BLaER1 treated with 17β-estradiol and CSF1 and Interleukin-3, amounts not matched to agents 10 nM and 100 nM (cell line): ENCODE results near the gene RGL1.
A peak's percentile ranks its signal among the peaks of the same experiment; 100 is the strongest.

Experiments used
- H3K27ac ChIP-seq, 11 experiments: shearing (Covaris generic); formaldehyde crosslinking; 2 replicates each; pipeline ENCODE4 v1.8.1; 2022
- H3K27me3 ChIP-seq, 11 experiments: shearing (Covaris generic); formaldehyde crosslinking; 2 replicates each; pipeline ENCODE4 v1.8.1; 2022
- H3K36me3 ChIP-seq, 11 experiments: shearing (Covaris generic); formaldehyde crosslinking; 2 replicates each; pipeline ENCODE4 v1.8.1; 2022
- H3K4me1 ChIP-seq, 10 experiments: shearing (Covaris generic); formaldehyde crosslinking; 2 replicates each; pipeline ENCODE4 v1.8.1; 2022
- H3K4me2 ChIP-seq, 11 experiments: shearing (Covaris generic); formaldehyde crosslinking; 2 replicates each; pipeline ENCODE4 v1.8.1; 2022
- H3K4me3 ChIP-seq, 10 experiments: shearing (Covaris generic); formaldehyde crosslinking; 2 replicates each; pipeline ENCODE4 v1.8.1; 2022
- H3K9ac ChIP-seq, 11 experiments: shearing (Covaris generic); formaldehyde crosslinking; 2 replicates each; pipeline ENCODE4 v1.8.1; 2022
- H3K9me3 ChIP-seq, 11 experiments: shearing (Covaris generic); formaldehyde crosslinking; replicated peaks in 1 of 11; 2 replicates each; pipeline ENCODE4 v1.8.1; 2022
- H4K20me1 ChIP-seq, 11 experiments: shearing (Covaris generic); formaldehyde crosslinking; 2 replicates each; pipeline ENCODE4 v1.8.1; 2022
- Cebpa-rat ChIP-seq, 11 experiments: shearing (Covaris generic); IDR thresholded peaks; 2 replicates each; pipeline ENCODE4 v1.8.1; 2022

The RGL1 gene

DNA sequence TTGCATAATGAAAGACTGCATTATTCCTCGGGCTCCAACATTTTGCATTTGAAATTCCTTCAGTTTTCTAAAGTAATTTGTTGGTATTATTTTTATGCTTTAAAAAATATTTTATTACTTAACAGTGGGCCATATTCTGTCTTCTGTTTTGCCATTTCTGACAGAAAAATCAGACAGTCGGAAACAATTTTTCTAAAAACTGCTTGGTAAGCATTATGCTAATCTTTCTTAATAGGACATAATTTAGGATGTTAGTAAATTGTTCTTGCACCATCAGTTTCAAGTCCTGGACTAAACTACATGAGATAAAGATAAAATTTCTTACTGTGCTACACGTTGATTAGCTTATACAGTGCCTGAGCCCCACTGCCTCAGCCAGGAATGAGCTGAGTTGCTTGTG is 11.2 kb downstream of the RGL1 start:
- Histone ChIP-seq H3K36me3 (peaks cover 15 to 100% (median 39%) of the 10 kb centered on the region in 11 experiments; a peak in 21 of 22 replicates), H4K20me1 (peaks cover 5 to 100% (median 47%) of the 10 kb centered on the region in 11 experiments; a peak in 17 of 22 replicates), H3K4me1 (peaks cover 82 to 100% (median 92%) of the 10 kb centered on the region in 10 experiments), H3K4me3 (peak overlapping the region in 4 of 10 experiments; percentile 47 to 76 (median 64); a peak in 6 of 20 replicates), H3K27ac (peak overlapping the region in 3 of 11 experiments; percentile 2 to 52 (median 31); a peak in 3 of 22 replicates), H3K9ac (peak overlapping the region in 5 of 11 experiments; percentile 28 to 96 (median 64); a peak in 7 of 22 replicates), H3K9me3 (no peaks in the 10 kb centered on the region), H3K27me3 (no peaks in the 10 kb centered on the region), H3K4me2 (peak overlapping the region; percentile 82 to 94 (median 89))
- TF ChIP-seq Cebpa-rat (IDR thresholded peaks at IDR 0.05), result no peak

DNA sequence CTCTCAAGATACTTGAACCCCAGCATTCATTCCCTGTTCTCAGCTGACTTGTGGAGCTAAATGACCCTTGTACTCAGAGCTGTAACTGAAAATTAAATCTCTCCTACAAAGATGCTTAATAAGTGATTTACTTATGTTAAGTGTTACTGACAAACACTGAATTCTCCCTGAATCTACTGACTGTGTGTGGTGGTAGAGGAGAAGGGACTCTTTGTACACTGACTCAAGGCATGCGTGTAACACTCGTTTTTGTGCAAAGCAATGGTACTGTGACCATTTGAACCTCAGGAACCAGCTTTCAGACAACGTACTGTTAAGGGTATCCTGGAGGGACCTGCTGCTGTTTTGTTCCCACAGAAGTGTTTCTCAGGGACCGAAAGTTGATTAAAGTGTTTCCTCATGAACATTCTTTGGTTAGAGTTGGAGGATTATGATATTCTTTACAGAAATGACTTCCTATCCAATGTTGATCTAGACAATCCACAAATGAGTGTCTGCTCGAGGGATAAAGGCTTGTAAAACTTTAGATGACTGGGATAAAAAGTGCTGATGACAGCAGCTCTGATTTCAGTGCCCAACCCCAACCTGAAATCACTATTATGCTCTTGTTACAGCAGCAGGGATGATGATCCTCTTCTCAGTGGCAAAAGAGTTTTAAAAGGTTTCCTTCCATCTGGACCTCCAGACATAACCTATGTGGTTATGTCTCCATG is 12.8 kb downstream of the RGL1 start:
- Histone ChIP-seq H3K27me3 (no peaks in the 10 kb centered on the region), H3K9me3 (no peaks in the 10 kb centered on the region), H3K4me3 (peak overlapping the region; percentile 21 to 76 (median 38); a peak in 17 of 20 replicates), H3K4me1 (peaks cover 84 to 100% (median 98%) of the 10 kb centered on the region in 10 experiments), H3K4me2 (peak overlapping the region; percentile 82 to 94 (median 89)), H4K20me1 (peaks cover 5 to 100% (median 38%) of the 10 kb centered on the region in 11 experiments; a peak in 17 of 22 replicates), H3K27ac (peak overlapping the region; percentile 11 to 59 (median 38); a peak in 19 of 22 replicates), H3K36me3 (peaks cover 14 to 100% (median 27%) of the 10 kb centered on the region in 11 experiments; a peak in 20 of 22 replicates), H3K9ac (peak overlapping the region; percentile 8 to 96 (median 51); a peak in 19 of 22 replicates)
- TF ChIP-seq Cebpa-rat (IDR thresholded peaks at IDR 0.05), result no peak

DNA sequence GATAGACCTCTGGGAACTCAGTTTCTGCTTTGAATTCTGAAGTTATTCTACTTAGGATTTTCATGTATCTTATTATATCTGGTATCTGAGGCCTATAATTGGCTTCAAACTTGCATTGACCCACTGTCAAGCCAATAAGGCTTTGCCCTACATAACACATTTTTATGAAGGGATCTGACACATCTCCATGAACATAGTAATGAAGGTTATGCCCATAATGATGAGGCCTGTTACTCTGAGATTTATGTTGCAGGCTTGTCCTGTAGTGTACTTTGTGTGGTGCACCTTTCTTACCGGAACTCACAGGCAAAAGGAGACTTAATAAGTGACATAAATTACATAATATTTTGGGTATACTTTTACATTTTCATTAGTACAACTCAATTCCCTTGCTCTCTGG is 14.1 kb downstream of the RGL1 start:
- Histone ChIP-seq H3K4me2 (peak overlapping the region; percentile 58 to 94 (median 87); a peak in 21 of 22 replicates), H3K4me3 (peak overlapping the region in 3 of 10 experiments; percentile 13 to 76 (median 76); a peak in 4 of 20 replicates), H3K9me3 (no peaks in the 10 kb centered on the region), H3K9ac (peak overlapping the region in 2 of 11 experiments; percentile 44 to 96; a peak in 4 of 22 replicates), H4K20me1 (peaks cover 0 to 100% (median 30%) of the 10 kb centered on the region in 11 experiments; a peak in 13 of 22 replicates), H3K27me3 (no peaks in the 10 kb centered on the region), H3K36me3 (peaks cover 14 to 100% (median 25%) of the 10 kb centered on the region in 11 experiments; a peak in 21 of 22 replicates), H3K4me1 (peaks cover 76 to 100% (median 88%) of the 10 kb centered on the region in 10 experiments), H3K27ac (0 out of 22 replicates have a peak overlapping the region, but pooled peaks of 1 of the 11 experiments have one; percentile 20)
- no peak for TF ChIP-seq Cebpa-rat (IDR thresholded peaks at IDR 0.05)

GRCh38 chr1:183821309-183821888 is 16.5 kb downstream of the RGL1 start:
- Histone ChIP-seq H3K4me2 (peak overlapping the region; percentile 24 to 93 (median 45)), H3K27ac (peak overlapping the region; percentile 0 to 33 (median 7); a peak in 9 of 22 replicates), H4K20me1 (peaks cover 0 to 100% (median 18%) of the 10 kb centered on the region in 11 experiments; a peak in 11 of 22 replicates), H3K4me1 (peaks cover 57 to 100% (median 70%) of the 10 kb centered on the region in 10 experiments), H3K9ac (peak overlapping the region in 3 of 11 experiments; percentile 24 to 66 (median 26); a peak in 4 of 22 replicates), H3K4me3 (peak overlapping the region in 1 of 10 experiments; percentile 23; a peak in 1 of 20 replicates), H3K9me3 (no peaks in the 10 kb centered on the region), H3K27me3 (no peaks in the 10 kb centered on the region), H3K36me3 (peaks cover 6 to 99% (median 37%) of the 10 kb centered on the region in 11 experiments; a peak in 20 of 22 replicates)
- TF ChIP-seq Cebpa-rat (IDR thresholded peaks at IDR 0.05), result no peak

- Histone ChIP-seq H3K4me3 (peak overlapping the region in 2 of 10 experiments; percentile 6 to 23; a peak in 2 of 20 replicates), H3K4me1 (peaks cover 51 to 100% (median 64%) of the 10 kb centered on the region in 10 experiments), H3K9ac (peak overlapping the region in 3 of 11 experiments; percentile 24 to 66 (median 26); a peak in 4 of 22 replicates), H4K20me1 (peaks cover 0 to 100% (median 21%) of the 10 kb centered on the region in 11 experiments; a peak in 12 of 22 replicates), H3K9me3 (no peaks in the 10 kb centered on the region), H3K27me3 (no peaks in the 10 kb centered on the region), H3K27ac (peak overlapping the region; percentile 0 to 33 (median 7); a peak in 9 of 22 replicates), H3K4me2 (peak overlapping the region; percentile 24 to 93 (median 45)), H3K36me3 (peaks cover 9 to 99% (median 43%) of the 10 kb centered on the region in 11 experiments; a peak in 20 of 22 replicates)
- TF ChIP-seq Cebpa-rat (IDR thresholded peaks at IDR 0.05), result no peak
Observed at GRCh38 chr1:183821889-183822611, 17.1 kb downstream of the RGL1 start.

DNA sequence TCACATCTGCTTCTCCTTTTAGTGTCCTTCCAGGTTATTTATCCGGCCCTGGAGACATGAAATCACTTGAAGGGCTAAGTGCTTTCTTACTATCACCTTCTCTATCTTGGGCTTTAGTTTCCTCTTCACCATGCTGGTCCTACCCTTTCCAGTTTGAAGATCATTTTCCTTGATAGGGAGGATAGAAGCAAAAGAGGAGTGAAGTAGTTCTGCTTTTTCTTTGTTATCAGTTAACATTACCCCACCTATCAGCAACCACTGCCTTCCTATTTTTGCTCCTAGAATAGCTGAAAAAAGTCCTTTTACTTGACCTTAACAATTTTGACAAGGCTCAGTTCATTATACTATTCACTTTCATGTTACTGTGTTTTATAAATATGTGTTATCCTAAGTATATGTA is 19.4 kb downstream of the RGL1 start:
- no peak for TF ChIP-seq Cebpa-rat (IDR thresholded peaks at IDR 0.05)
- Histone ChIP-seq H3K36me3 (peaks cover 21 to 99% (median 57%) of the 10 kb centered on the region in 11 experiments; a peak in 21 of 22 replicates), H4K20me1 (peaks cover 0 to 100% (median 28%) of the 10 kb centered on the region in 11 experiments; a peak in 11 of 22 replicates), H3K4me3 (no peak overlapping the region; a peak in 1 of 20 replicates), H3K9me3 (no peaks in the 10 kb centered on the region), H3K27me3 (no peaks in the 10 kb centered on the region), H3K27ac (no peak overlapping the region), H3K4me1 (peaks cover 28 to 100% (median 41%) of the 10 kb centered on the region in 10 experiments), H3K9ac (peak overlapping the region in 1 of 11 experiments; percentile 23; a peak in 1 of 22 replicates), H3K4me2 (peak overlapping the region in 10 of 11 experiments; percentile 2 to 87 (median 23); a peak in 15 of 22 replicates)

DNA sequence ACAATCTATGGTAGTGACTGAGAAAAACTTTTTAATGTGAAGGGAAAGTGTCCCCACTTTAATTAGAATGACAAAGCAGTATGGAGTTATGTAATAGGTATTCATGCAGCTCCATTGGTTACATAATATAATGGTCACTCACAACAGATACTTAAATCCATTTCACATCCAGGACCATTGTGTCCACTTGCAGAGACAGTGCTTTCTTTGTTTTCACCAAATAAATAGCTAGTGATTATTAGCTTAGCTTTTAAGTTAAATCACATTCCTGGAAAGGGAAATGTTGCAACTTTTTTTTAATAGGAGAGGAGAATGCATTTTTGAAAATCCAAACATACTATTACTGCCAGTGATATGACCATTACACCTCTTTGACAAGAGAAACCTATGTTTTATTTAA is 22.9 kb downstream of the RGL1 start:
- peak overlapping the region in 3 of 11 experiments; percentile 8 to 87 (median 68); a peak in 5 of 22 replicates for H3K4me2 ChIP-seq
- no peak overlapping the region for H3K9ac ChIP-seq
- H3K9me3 ChIP-seq, result 0 out of 22 replicates have a peak, but pooled peaks cover 0 to 2% (median 0%) of the 10 kb centered on the region in 11 experiments
- H3K4me1 ChIP-seq, result peaks cover 8 to 100% (median 22%) of the 10 kb centered on the region in 10 experiments; a peak in 17 of 20 replicates
- no peaks in the 10 kb centered on the region for H3K27me3 ChIP-seq
- peaks cover 21 to 93% (median 62%) of the 10 kb centered on the region in 11 experiments; a peak in 21 of 22 replicates for H3K36me3 ChIP-seq
- H4K20me1 ChIP-seq, result peaks cover 0 to 100% (median 41%) of the 10 kb centered on the region in 11 experiments; a peak in 11 of 22 replicates
- no peak overlapping the region for H3K27ac ChIP-seq
- H3K4me3 ChIP-seq, result no peak overlapping the region
- no peak for TF ChIP-seq Cebpa-rat (IDR thresholded peaks at IDR 0.05)
